GM19239 (cell line): ENCODE data around the gene LIFR.
"Not testable (repeated sequence)": the region's sequence is repeated elsewhere in the genome, so short reads cannot be mapped to it uniquely, and the experiment has no call there.

Source experiments
- DNase-seq: peaks from one replicate; pipeline ENCODE4 v3.0.0; 2011; ENCODE audit warnings: low spot score; ENCODE audit not compliant: insufficient read length
- FAIRE-seq: peaks from 2 replicates; lab custom pipeline; 2011; peaks lifted over from hg19 to GRCh38; lab: Jason Lieb, UNC

LIFR gene

GRCh38 chr5:38556599-38557307, at the start of gene LIFR:
Gene LIFR (minus strand): TSS chr5:38556646. CDS start chr5:38530647, 25,999 bp downstream.
- DNase-seq: peak; percentile 24

DNA sequence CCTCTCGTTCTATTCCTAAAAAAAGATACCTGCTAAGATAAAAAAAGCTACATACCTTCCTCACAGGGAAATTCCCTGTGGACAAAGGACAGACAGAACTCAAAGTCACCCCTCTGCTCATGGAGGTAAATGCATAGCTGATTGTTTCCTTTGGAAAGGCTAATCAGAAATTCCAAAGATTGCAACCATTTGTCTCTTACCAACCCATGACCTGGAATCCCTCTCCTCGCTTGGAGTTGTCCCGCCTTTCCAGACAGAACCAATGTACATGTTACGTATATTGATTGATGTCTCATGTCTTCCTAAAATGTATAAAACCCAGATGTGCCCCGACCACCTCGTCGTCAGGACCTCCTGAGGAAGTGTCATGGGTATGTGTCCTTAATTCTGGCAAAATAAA, 49.2 kb upstream of the LIFR start:
- FAIRE-seq: no peak
- DNase-seq: no peak

More at GRCh38 chr5:38556599-38557307, at the start of gene LIFR:
- FAIRE-seq: no peak

DNA sequence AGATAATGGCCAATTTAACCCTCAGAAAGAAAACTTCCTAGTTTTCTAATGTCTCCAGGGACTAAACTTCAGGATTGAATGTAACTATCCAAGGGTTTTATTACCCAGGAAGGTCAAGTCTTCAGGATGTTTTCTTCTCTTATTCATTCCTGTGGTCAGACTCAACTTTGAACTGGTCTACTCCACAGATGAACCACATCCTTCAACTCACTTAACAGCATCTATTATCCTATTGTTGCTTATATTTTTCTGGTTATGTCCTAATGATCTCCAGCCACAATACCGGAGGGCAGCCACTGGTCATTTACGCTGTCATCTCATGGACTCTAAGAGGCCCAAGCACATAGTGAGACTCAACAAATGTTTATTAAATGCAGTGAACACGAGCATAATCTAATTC, 47.2 kb upstream of the LIFR start:
- FAIRE-seq (no peak), DNase-seq (no peak)

- FAIRE-seq: no peak
- DNase-seq: no peak
These were observed 46.2 kb upstream of the LIFR start for GRCh38 chr5:38602641-38603040.

DNA sequence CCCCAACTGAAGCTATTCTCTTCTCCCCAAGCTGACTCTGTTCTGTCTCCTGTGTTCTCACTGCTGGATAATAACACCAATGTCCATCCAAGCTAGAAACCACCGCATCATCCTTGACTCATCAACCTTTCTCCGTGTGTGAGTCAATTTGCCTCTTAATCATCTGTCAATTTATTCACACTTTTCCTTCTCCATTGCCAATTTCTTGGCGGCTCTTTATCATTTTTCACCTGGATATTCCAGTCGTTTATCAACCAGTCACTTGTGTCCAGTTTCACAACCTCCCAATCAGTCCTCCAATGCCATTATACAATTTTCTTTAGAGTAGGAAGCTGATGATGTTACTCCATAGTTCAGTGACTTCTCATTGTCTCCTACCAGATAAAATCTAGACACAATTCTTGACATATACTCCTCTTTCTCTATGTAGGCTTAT, 45.4 kb upstream of the LIFR start:
- FAIRE-seq (no peak), DNase-seq (no peak)

GRCh38 chr5:38601133-38601862, 44.9 kb upstream of the LIFR start:
- DNase-seq: no peak
- no peak for FAIRE-seq

DNA sequence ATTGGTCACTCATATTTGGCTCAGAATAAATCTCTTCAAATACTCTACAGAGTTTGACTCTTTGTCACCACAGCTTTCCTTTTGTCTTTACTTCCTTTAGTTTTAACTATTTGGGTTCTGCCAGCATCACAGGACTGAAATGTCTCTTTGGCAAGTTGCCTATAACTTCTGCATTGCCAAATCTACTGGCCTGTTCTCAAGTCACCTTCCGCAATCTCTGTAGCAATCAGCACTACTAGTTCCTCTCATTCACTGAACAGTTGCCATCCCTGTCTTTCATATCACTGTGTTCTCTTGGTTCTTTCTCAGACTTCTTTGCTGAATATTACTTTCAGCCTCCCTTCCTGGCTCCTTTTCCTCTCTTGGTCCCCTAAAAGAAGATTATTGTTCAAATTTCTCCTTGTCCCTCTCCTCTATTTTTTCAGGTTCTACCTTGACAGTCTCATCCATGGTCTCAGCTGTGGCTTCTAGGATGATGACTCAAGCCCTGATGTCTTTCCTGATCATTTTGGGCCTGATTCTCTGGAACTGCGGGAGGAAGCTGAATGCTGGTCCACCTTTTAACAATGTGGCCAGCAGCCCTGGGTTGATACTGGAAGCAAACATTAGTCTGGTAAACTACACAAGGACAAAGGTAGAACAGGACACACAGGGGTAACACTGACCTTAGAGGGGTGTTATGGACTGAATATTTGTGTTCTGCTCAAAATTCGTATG, 44.0 kb upstream of the LIFR start:
- DNase-seq: no peak
- no peak for FAIRE-seq

- not testable (repeated sequence) for DNase-seq, FAIRE-seq
These were observed 43.3 kb upstream of the LIFR start for GRCh38 chr5:38599751-38600150.

- DNase-seq (no peak), FAIRE-seq (no peak)
These were observed 42.7 kb upstream of the LIFR start for GRCh38 chr5:38598994-38599617.

DNA sequence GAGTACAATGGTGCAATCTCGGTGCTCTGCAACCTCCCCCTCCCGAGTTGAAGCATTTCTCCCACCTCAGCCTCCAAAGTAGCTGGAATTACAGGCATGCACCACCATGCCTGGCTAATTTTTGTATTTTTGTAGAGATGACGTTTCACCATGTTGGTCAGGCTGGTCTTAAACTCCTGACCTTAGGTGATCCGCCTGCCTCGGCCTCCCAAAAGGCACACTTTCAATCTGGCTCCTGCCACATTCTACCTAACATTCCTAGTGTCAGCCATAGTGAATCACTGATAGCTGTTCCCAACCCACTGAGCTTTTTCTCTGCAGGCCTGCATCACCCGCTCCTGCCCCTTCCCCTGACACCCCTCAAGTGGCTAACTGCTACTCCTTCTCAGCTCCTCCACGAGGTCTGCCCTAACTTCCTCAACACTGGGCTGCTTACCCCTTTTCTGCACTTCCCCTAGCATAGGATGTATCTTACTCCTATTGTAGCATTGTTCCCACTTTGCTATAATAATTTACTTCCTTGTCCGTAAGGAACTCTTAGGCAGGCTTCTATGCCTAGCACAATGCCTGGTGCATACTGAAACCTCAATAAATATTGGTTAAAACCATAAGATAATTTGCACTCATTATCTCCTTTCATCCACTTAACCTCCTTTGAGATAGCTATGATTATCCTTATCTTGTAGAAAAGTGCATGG, 42.0 kb upstream of the LIFR start:
- FAIRE-seq: no peak
- DNase-seq: no peak

- DNase-seq (no peak), FAIRE-seq (no peak)
These were observed 40.5 kb upstream of the LIFR start for GRCh38 chr5:38596981-38597380.

GRCh38 chr5:38595132-38595745, 38.8 kb upstream of the LIFR start:
- DNase-seq (no peak), FAIRE-seq (no peak)

- no peak for DNase-seq
- FAIRE-seq: no peak
These were observed 37.5 kb upstream of the LIFR start for GRCh38 chr5:38593959-38594358.

- FAIRE-seq: no peak
- DNase-seq: no peak
These were observed 35.0 kb upstream of the LIFR start for GRCh38 chr5:38591523-38591849.

DNA sequence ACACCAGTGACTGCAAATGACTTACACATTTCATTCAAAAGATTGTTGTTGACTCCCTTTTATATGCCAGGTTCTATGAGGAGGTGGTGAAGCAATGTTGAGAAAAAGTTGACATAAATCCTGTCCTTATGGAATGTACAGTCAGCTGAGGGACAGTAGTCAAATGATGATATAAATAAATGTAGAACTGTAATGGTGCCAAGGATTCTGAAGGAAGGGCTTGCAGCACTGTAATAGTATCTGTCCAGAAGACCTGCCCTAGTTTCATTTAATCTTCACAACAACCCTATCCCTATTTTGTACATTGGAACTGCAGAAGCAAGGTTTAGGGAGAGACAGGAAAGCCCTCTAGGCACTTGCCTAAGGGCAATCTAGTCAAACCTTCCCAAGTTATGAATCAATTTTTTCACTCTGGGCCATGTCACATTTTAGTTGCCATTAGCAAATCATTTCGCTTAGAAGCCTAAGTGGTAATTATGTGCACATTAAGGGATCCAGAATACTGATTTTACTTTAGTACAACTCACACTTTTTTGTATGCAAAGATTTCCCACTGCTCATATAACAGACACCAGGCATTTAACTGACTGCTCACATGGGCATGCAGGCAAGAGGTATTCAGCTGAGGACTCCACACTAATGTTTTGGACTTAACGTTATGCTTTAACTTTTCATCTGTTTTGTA, 34.5 kb upstream of the LIFR start:
- no peak for FAIRE-seq
- DNase-seq: no peak

DNA sequence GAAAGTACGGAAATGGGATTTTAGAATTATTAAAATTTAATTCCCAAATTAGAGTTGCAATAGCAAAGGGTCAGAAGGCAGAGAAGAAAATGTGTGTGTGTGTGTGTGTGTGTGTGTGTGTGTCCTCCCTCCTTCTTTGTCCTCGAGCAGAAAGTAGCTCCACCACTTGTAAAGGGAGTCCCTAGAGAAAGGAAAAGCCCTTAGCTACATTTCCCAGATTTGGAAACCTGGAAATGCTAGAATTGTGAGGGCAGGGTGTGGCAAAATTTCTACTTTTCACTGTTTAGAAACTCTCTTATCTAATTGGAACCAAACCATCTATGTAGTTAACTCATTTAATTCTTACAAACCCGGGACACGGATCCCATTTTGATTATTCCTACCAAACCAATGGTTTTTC, 33.2 kb upstream of the LIFR start:
- no peak for DNase-seq
- FAIRE-seq: no peak

DNA sequence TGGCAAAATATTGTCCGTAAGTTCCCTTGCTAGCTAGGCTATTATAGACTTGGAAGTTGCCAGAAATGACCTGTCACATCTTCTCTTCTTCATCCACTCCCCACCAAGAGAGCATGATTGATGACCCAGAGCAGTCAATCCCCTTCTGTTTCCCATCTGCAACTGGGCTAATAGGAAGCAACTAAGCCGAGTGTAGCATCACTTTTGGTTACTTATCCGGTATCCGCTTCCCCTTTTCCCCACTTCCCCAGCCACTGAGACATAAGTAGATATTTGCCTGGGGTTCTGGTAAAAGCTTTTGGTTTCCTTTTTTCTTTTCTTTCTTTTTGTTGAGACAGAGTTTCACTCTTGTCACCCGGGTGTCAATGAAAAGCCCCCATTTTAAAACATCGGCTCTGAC, 29.4 kb upstream of the LIFR start:
- no peak for DNase-seq
- FAIRE-seq: no peak

DNA sequence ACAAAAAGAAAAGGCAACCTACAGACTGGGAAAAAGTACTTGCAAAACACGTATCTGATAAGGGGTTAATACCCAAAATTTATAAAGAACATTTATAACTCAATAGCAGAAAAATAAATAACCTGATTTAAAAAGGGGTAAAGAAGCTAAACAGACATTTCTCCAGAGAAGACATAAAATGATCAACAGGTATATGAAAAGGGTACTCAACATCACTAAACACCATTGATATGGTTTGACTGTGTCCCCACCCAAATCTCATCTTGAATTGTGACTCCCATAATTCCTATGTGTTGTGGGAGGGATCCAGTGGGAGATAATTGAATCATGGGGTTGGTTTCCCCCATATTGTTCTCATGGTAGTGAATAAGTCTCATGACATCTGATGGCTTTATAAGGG, 27.1 kb upstream of the LIFR start:
- DNase-seq (no peak), FAIRE-seq (no peak)

DNA sequence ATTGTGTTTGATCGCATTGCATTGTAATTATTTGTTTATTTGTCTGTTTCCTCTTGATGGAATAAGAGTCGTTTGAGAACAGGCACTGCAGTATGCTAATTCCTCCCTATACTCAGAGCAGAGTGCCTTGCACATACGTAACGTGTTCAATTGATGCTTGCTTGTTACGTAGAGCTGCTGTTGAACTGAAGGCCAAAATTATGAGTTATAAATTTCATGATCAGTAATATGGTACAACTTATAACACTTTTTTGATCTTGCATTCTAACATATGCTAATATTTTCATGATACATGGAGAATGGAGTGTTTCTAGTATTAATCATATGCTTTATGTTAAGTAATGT, 26.5 kb upstream of the LIFR start:
- DNase-seq (no peak), FAIRE-seq (no peak)
